Neutrophil (primary cell): ENCODE results near the gene PATL2.
"Not testable (repeated sequence)": the region's sequence is repeated elsewhere in the genome, so short reads cannot be mapped to it uniquely, and the experiment has no call there.

Experiments used
- H3K27ac ChIP-seq: fragments of 200-600 bp; sonication (generic); 2 replicates; pipeline ENCODE4 v1.5.1; 2016; ENCODE audit warnings: mild to moderate bottlenecking, moderate library complexity
- H3K27me3 ChIP-seq: fragments of 200-600 bp; sonication (generic); 2 replicates; pipeline ENCODE4 v1.6.0; 2016; ENCODE audit warnings: mild to moderate bottlenecking
- H3K36me3 ChIP-seq: fragments of 200-600 bp; sonication (generic); 2 replicates; pipeline ENCODE4 v1.5.1; 2017
- H3K4me1 ChIP-seq, 2 experiments: fragments of 200-600 bp in 1 of 2; sonication (generic) in 1 of 2; 1 replicate in 1 of 2; 2 replicates in 1 of 2; pipeline versions ENCODE4 v1.5.1 to v1.6.1; 2013 to 2016; ENCODE audit warnings: low read depth in 1 of 2, low read length in 1 of 2, mild to moderate bottlenecking in 1 of 2, moderate library complexity in 1 of 2; ENCODE audit not compliant: control insufficient read depth in 1 of 2, insufficient read depth in 1 of 2
- H3K4me3 ChIP-seq, 2 experiments: fragments of 200-600 bp in 1 of 2; sonication (generic) in 1 of 2; 1 replicate in 1 of 2; 2 replicates in 1 of 2; pipeline ENCODE4 v1.5.1; 2013 to 2016; ENCODE audit warnings: low read depth in 1 of 2, low read length in 1 of 2, mild to moderate bottlenecking in 1 of 2, moderate library complexity in 1 of 2
- H3K9me3 ChIP-seq: fragments of 200-600 bp; sonication (generic); 2 replicates; pipeline ENCODE4 v1.5.1; 2016
- TF ChIP-seq, protein P1 (sequence below): fragments of 200-600 bp; sonication (generic); IDR thresholded peaks from 2 replicates; pipeline ENCODE4 v1.5.1; 2016; ENCODE audit warnings: antibody characterized with exemption

The PATL2 gene

DNA sequence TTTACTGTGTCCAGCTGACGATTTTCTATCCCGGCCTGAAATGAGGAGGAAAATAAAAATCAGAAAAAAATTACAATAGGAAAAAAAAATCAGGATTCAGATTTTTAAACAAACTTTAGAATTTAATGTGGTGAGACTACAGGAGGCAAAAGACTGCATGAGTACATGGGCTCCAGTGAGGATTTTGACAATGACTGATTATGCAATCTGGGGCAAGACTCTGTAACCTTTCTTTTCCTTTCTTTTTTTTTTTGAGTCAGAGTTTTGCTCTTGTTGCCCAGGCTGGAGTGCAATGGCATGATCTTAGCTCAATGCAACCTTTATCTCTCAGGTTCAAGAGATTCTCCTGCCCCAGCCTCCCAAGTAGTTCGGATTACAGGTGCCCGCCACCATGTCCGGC lies 77.5 kb downstream of the PATL2 start:
- Histone ChIP-seq H3K27ac (no peak overlapping the region), H3K27me3 (no peaks in the 10 kb centered on the region), H3K4me1 (no peaks in the 10 kb centered on the region), H3K4me3 (no peak overlapping the region), H3K9me3 (no peaks in the 10 kb centered on the region), H3K36me3 (peaks cover 86% of the 10 kb centered on the region)
- TF ChIP-seq, protein P1, sequence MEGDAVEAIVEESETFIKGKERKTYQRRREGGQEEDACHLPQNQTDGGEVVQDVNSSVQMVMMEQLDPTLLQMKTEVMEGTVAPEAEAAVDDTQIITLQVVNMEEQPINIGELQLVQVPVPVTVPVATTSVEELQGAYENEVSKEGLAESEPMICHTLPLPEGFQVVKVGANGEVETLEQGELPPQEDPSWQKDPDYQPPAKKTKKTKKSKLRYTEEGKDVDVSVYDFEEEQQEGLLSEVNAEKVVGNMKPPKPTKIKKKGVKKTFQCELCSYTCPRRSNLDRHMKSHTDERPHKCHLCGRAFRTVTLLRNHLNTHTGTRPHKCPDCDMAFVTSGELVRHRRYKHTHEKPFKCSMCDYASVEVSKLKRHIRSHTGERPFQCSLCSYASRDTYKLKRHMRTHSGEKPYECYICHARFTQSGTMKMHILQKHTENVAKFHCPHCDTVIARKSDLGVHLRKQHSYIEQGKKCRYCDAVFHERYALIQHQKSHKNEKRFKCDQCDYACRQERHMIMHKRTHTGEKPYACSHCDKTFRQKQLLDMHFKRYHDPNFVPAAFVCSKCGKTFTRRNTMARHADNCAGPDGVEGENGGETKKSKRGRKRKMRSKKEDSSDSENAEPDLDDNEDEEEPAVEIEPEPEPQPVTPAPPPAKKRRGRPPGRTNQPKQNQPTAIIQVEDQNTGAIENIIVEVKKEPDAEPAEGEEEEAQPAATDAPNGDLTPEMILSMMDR: no peak

DNA sequence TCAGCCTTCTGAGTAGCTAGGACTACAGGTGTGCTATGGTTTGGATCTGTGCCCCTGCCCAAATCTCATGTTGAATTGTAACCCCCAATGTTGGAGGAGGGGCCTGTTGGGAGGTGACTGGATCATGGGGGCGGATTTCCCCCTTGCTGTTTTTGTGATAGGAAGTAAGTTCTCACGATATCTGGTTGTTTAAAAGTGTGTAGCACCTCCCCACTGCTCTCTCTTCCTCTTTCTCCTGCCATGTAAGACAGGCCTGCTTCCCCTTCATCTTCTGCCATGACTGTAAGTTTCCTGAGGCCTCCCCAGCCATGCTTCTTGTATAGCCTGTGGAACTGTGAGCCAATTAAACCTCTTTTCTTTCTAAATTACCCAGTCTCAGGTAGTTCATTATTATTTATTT lies 85.8 kb downstream of the PATL2 start:
- H3K4me3 ChIP-seq, H3K27me3 ChIP-seq, H3K4me1 ChIP-seq, H3K9me3 ChIP-seq: not testable (repeated sequence)
- Histone ChIP-seq H3K36me3 (peaks cover 98% of the 10 kb centered on the region), H3K27ac (peak overlapping the region; percentile 45)

DNA sequence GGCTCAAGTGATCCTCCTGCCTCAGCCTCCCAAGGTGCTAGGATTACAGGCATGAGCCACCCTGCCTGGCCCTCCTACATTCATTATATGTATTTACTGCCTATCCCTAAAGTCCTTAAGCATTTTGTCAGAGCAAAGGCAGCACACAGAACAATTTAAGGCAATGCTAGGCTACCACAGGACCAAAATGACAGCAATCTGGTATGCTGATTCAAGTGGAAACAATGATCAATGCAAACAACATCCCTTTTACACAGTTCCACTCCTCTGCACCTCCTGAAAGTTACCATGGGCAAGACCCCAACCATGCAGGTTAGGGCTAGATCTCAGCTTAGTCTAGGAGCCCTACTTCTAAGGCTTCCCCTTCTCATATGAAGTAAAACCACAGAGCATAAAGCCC lies 87.9 kb downstream of the PATL2 start:
- H3K9me3 ChIP-seq: no peaks in the 10 kb centered on the region
- no peak overlapping the region for H3K4me3 ChIP-seq
- TF ChIP-seq, protein P1: no peak
- no peaks in the 10 kb centered on the region for H3K27me3 ChIP-seq
- no peak overlapping the region for H3K27ac ChIP-seq
- H3K4me1 ChIP-seq: no peaks in the 10 kb centered on the region
- peaks cover 98% of the 10 kb centered on the region for H3K36me3 ChIP-seq

DNA sequence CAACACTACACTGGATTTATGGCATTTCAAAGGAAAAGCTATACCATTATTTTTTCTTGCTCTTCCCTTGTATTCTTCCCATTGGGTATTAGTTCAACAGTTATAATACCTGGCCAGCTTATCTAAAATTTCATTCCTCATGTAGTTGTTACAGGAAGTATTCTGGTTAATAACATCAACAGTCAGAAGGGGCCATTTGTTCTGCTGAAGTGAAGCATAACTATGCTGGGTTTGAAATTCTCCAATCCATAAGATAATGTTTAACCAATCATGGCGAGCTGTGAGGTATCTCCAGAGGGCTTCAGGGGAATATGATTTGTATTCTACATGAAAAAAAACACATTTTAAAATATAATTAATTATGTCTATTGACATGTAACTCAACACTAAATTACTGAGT lies 91.0 kb downstream of the PATL2 start:
- no peaks in the 10 kb centered on the region for H3K4me1 ChIP-seq
- TF ChIP-seq, protein P1: no peak
- no peaks in the 10 kb centered on the region for H3K27me3 ChIP-seq
- no peak overlapping the region for H3K27ac ChIP-seq
- H3K36me3 ChIP-seq: peaks cover 98% of the 10 kb centered on the region
- H3K4me3 ChIP-seq: no peak overlapping the region
- H3K9me3 ChIP-seq: no peaks in the 10 kb centered on the region

DNA sequence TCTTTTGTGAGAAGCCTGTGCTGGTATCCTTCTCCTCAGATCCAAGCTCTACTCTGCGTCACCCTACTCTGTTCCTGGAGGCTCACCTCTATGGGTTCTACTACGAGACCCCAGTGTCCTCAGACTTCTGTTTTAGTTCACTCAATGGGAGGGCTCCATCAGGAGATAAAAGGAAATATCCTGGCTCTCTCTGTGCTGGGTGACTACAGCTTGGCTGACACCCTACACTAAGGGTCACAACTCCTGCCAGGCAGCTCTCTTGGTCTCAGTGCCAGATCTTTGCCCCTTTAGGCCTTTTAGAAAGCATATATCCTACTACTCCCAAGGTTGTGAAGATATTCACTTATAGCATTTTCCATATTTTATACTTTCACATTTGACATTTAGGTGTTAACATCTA lies 94.1 kb downstream of the PATL2 start:
- Histone ChIP-seq H3K4me1 (no peaks in the 10 kb centered on the region), H3K4me3 (no peak overlapping the region), H3K27me3 (no peaks in the 10 kb centered on the region), H3K9me3 (no peaks in the 10 kb centered on the region), H3K36me3 (peaks cover 99% of the 10 kb centered on the region), H3K27ac (no peak overlapping the region)
- TF ChIP-seq, protein P1: no peak
